ENCODE results near the gene SHROOM3.

SHROOM3 gene

GRCh38 chr4:76655566-76656479 lies 220.8 kb downstream of the SHROOM3 start:
- H3K9ac ChIP-seq (ENCODE audit: low read depth, low read length): no peak overlapping the region
- no peaks in the 10 kb centered on the region for H3K9me3 ChIP-seq (ENCODE audit: control insufficient read depth, insufficient read depth, low read length)
- H3K36me3 ChIP-seq (ENCODE audit: control insufficient read depth, insufficient read depth, low read length): no peaks in the 10 kb centered on the region

DNA sequence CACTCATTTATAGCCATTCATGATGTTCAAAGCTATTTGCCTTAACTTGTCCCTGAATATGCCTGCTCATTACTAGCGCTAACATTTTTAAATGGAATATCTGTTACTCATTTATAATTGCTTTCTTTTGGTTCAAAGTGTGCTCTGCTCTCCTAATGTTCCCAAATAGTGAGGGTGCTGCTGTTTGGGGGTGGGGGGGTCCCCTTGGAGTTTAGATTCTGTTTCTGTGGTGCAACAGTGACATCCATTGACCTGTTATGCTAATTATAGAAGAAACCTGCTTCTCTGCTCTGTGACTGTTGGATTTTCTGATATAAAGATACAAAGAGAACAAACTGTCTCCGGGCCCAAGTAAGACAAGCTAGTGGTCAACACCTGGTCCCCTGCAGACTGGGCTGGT lies 222.4 kb downstream of the SHROOM3 start:
- no peak overlapping the region for H3K27ac ChIP-seq (ENCODE audit: low read depth, low read length)
- no peaks in the 10 kb centered on the region for H3K9me3 ChIP-seq (ENCODE audit: control insufficient read depth, insufficient read depth, low read length)
- no peak overlapping the region for H3K4me3 ChIP-seq (ENCODE audit: low read depth, low read length)
- H3K9ac ChIP-seq (ENCODE audit: low read depth, low read length): no peak overlapping the region
- H3K36me3 ChIP-seq (ENCODE audit: control insufficient read depth, insufficient read depth, low read length): no peaks in the 10 kb centered on the region
- no peaks in the 10 kb centered on the region for H3K4me1 ChIP-seq (ENCODE audit: control insufficient read depth, insufficient read depth, low read length)
- H3K27me3 ChIP-seq (ENCODE audit: control insufficient read depth, insufficient read depth, low read length): no peaks in the 10 kb centered on the region

More at GRCh38 chr4:76655566-76656479, 220.8 kb downstream of the SHROOM3 start:
- Histone ChIP-seq H3K27me3 (ENCODE audit: control insufficient read depth, insufficient read depth, low read length) (no peaks in the 10 kb centered on the region), H3K27ac (ENCODE audit: low read depth, low read length) (no peak overlapping the region), H3K4me1 (ENCODE audit: control insufficient read depth, insufficient read depth, low read length) (no peaks in the 10 kb centered on the region), H3K4me3 (ENCODE audit: low read depth, low read length) (no peak overlapping the region)

- Histone ChIP-seq H3K4me3 (ENCODE audit: low read depth, low read length) (no peak overlapping the region), H3K4me1 (ENCODE audit: control insufficient read depth, insufficient read depth, low read length) (no peaks in the 10 kb centered on the region), H3K9ac (ENCODE audit: low read depth, low read length) (no peak overlapping the region), H3K36me3 (ENCODE audit: control insufficient read depth, insufficient read depth, low read length) (no peaks in the 10 kb centered on the region), H3K27ac (ENCODE audit: low read depth, low read length) (no peak overlapping the region), H3K27me3 (ENCODE audit: control insufficient read depth, insufficient read depth, low read length) (no peaks in the 10 kb centered on the region), H3K9me3 (ENCODE audit: control insufficient read depth, insufficient read depth, low read length) (no peaks in the 10 kb centered on the region)
Observed at GRCh38 chr4:76658231-76659102, 223.4 kb downstream of the SHROOM3 start.

GRCh38 chr4:76659103-76659490 lies 224.1 kb downstream of the SHROOM3 start:
- Histone ChIP-seq H3K4me3 (ENCODE audit: low read depth, low read length) (no peak overlapping the region), H3K27me3 (ENCODE audit: control insufficient read depth, insufficient read depth, low read length) (no peaks in the 10 kb centered on the region), H3K9ac (ENCODE audit: low read depth, low read length) (no peak overlapping the region), H3K4me1 (ENCODE audit: control insufficient read depth, insufficient read depth, low read length) (no peaks in the 10 kb centered on the region), H3K9me3 (ENCODE audit: control insufficient read depth, insufficient read depth, low read length) (no peaks in the 10 kb centered on the region), H3K27ac (ENCODE audit: low read depth, low read length) (no peak overlapping the region), H3K36me3 (ENCODE audit: control insufficient read depth, insufficient read depth, low read length) (no peaks in the 10 kb centered on the region)

GRCh38 chr4:76663824-76664223 lies 228.8 kb downstream of the SHROOM3 start:
- Histone ChIP-seq H3K9ac (ENCODE audit: low read depth, low read length) (no peak overlapping the region), H3K27ac (ENCODE audit: low read depth, low read length) (no peak overlapping the region)

DNA sequence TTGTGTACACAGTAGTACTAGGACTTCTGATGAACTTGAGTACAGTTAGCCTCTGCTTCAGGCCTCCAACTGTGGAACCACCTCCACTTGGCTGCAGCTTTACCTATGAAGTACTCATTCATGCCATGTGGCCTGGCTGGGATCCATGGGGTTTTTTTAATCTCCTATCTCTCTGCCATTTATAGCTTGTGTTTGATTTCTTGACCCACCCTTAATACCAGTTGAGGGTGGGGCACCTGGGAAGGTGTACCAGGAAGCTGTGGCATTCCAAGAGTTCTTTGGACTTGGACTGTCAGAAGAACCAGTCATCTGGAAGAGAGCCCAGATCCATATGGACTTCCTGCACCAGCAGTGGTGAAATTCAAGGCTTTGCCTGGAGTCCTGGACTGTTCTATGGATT lies 230.1 kb downstream of the SHROOM3 start:
- H3K4me1 ChIP-seq (ENCODE audit: control insufficient read depth, insufficient read depth, low read length): no peaks in the 10 kb centered on the region
- H3K27me3 ChIP-seq (ENCODE audit: control insufficient read depth, insufficient read depth, low read length): no peaks in the 10 kb centered on the region
- no peaks in the 10 kb centered on the region for H3K9me3 ChIP-seq (ENCODE audit: control insufficient read depth, insufficient read depth, low read length)
- no peak overlapping the region for H3K4me3 ChIP-seq (ENCODE audit: low read depth, low read length)
- no peak overlapping the region for H3K27ac ChIP-seq (ENCODE audit: low read depth, low read length)
- H3K36me3 ChIP-seq (ENCODE audit: control insufficient read depth, insufficient read depth, low read length): no peaks in the 10 kb centered on the region
- no peak overlapping the region for H3K9ac ChIP-seq (ENCODE audit: low read depth, low read length)

More at GRCh38 chr4:76663824-76664223, 228.8 kb downstream of the SHROOM3 start:
- H3K4me3 ChIP-seq (ENCODE audit: low read depth, low read length): no peak overlapping the region
- H3K9me3 ChIP-seq (ENCODE audit: control insufficient read depth, insufficient read depth, low read length): no peaks in the 10 kb centered on the region
- no peaks in the 10 kb centered on the region for H3K36me3 ChIP-seq (ENCODE audit: control insufficient read depth, insufficient read depth, low read length)
- no peaks in the 10 kb centered on the region for H3K4me1 ChIP-seq (ENCODE audit: control insufficient read depth, insufficient read depth, low read length)
- no peaks in the 10 kb centered on the region for H3K27me3 ChIP-seq (ENCODE audit: control insufficient read depth, insufficient read depth, low read length)

DNA sequence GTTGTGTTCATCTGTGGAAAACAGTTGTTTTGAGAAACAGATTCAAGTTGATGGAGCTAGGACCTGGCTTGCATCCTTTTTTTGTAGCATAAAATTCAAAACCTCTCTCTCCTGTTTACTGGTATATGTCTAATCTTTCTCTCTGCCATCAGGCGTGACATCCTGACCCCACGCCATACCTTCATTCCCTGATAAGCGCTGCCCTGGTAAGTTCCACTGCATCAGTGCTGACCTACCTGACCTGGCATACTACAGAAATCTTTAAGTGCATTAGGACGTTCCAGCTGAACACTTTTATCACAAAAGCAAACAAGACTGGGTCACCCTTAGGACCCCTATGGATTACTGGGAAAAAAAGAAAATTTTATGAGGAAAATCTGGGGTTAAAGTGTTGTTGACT lies 230.7 kb downstream of the SHROOM3 start:
- Histone ChIP-seq H3K4me1 (ENCODE audit: control insufficient read depth, insufficient read depth, low read length) (no peaks in the 10 kb centered on the region), H3K9me3 (ENCODE audit: control insufficient read depth, insufficient read depth, low read length) (no peaks in the 10 kb centered on the region), H3K27ac (ENCODE audit: low read depth, low read length) (no peak overlapping the region), H3K27me3 (ENCODE audit: control insufficient read depth, insufficient read depth, low read length) (no peaks in the 10 kb centered on the region), H3K36me3 (ENCODE audit: control insufficient read depth, insufficient read depth, low read length) (no peaks in the 10 kb centered on the region), H3K9ac (ENCODE audit: low read depth, low read length) (no peak overlapping the region), H3K4me3 (ENCODE audit: low read depth, low read length) (no peak overlapping the region)

DNA sequence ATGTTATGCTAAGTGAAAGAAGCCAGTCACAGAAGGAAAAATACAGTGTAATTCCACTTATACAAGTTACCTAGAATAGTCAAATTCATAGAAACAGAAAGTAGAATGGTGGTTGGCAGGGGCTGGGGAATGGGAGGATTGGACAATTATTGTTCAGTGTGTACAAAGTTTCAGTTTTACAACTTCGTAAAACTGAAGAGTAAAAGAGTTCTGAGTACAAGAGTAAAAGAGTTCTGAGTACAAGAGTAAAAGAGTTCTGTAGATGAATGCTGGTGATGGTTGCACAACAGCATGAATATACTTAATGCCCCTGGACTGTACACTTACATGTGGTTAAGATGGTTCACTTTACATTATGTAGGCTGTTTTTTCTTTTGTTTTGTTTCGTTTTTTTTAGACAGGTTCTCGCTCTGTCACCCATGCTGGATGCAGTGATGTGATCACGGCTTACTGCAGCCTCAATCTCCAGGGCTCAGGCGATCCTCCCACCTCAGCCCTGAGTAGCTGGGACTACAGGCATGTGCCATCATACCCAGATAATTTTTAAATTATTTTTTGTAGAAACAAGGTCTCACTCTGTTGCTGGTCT lies 232.0 kb downstream of the SHROOM3 start:
- Histone ChIP-seq H3K9ac (ENCODE audit: low read depth, low read length) (no peak overlapping the region), H3K4me1 (ENCODE audit: control insufficient read depth, insufficient read depth, low read length) (no peaks in the 10 kb centered on the region), H3K27me3 (ENCODE audit: control insufficient read depth, insufficient read depth, low read length) (no peaks in the 10 kb centered on the region), H3K4me3 (ENCODE audit: low read depth, low read length) (no peak overlapping the region), H3K27ac (ENCODE audit: low read depth, low read length) (no peak overlapping the region), H3K9me3 (ENCODE audit: control insufficient read depth, insufficient read depth, low read length) (no peaks in the 10 kb centered on the region), H3K36me3 (ENCODE audit: control insufficient read depth, insufficient read depth, low read length) (no peaks in the 10 kb centered on the region)

DNA sequence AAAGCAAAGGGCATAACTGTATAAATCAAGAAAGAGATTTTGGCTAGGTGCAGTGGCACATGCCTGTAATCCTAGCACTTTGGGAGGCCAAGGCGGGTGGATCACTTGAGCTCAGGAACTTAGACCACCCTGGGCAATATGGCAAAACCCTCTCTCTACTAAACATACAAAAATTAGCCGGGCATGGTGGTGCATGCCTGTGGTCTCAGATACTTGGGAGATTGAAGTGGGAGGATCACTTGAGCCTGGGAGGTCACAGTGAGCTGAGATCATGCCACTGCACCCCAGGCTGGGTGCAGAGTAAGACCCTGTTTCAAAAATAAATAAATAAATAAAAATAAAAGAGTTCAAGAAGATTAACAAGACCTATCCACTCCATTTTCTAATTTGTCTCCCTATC lies 235.6 kb downstream of the SHROOM3 start:
- H3K9me3 ChIP-seq (ENCODE audit: control insufficient read depth, insufficient read depth, low read length): no peaks in the 10 kb centered on the region
- H3K36me3 ChIP-seq (ENCODE audit: control insufficient read depth, insufficient read depth, low read length): no peaks in the 10 kb centered on the region
- H3K4me1 ChIP-seq (ENCODE audit: control insufficient read depth, insufficient read depth, low read length): no peaks in the 10 kb centered on the region
- no peaks in the 10 kb centered on the region for H3K27me3 ChIP-seq (ENCODE audit: control insufficient read depth, insufficient read depth, low read length)
- no peak overlapping the region for H3K27ac ChIP-seq (ENCODE audit: low read depth, low read length)
- no peak overlapping the region for H3K4me3 ChIP-seq (ENCODE audit: low read depth, low read length)
- H3K9ac ChIP-seq (ENCODE audit: low read depth, low read length): no peak overlapping the region

GRCh38 chr4:76673362-76673761 lies 238.3 kb downstream of the SHROOM3 start:
- H3K4me1 ChIP-seq (ENCODE audit: control insufficient read depth, insufficient read depth, low read length): no peaks in the 10 kb centered on the region
- no peak overlapping the region for H3K4me3 ChIP-seq (ENCODE audit: low read depth, low read length)
- H3K27ac ChIP-seq (ENCODE audit: low read depth, low read length): no peak overlapping the region
- H3K27me3 ChIP-seq (ENCODE audit: control insufficient read depth, insufficient read depth, low read length): no peaks in the 10 kb centered on the region
- H3K36me3 ChIP-seq (ENCODE audit: control insufficient read depth, insufficient read depth, low read length): no peaks in the 10 kb centered on the region
- no peak overlapping the region for H3K9ac ChIP-seq (ENCODE audit: low read depth, low read length)
- H3K9me3 ChIP-seq (ENCODE audit: control insufficient read depth, insufficient read depth, low read length): no peaks in the 10 kb centered on the region

Measured in HUES48 (cell line).